GM12872 (cell line): ENCODE measurements around the gene BATF3.

Source experiments
- CTCF ChIP-seq: IDR thresholded peaks from 3 replicates; pipeline ENCODE4 v1.5.1; 2011; ENCODE audit warnings: low read depth, mild to moderate bottlenecking, low read length, moderate library complexity; ENCODE audit not compliant: insufficient read depth

Gene BATF3

GRCh38 chr1:212699625-212700222 lies at the start of gene BATF3:
BATF3 (minus strand) TSS chr1:212699840; CDS start chr1:212699762, 78 bp downstream.
- no peak for TF ChIP-seq CTCF

GRCh38 chr1:212746546-212746945 lies 46.9 kb upstream of the BATF3 start:
- no peak for TF ChIP-seq CTCF

GRCh38 chr1:212745303-212745702 lies 45.7 kb upstream of the BATF3 start:
- TF ChIP-seq CTCF: no peak

- TF ChIP-seq CTCF: no peak
Measured at GRCh38 chr1:212743901-212744475, 44.3 kb upstream of the BATF3 start.

GRCh38 chr1:212738330-212738729 lies 38.7 kb upstream of the BATF3 start:
- no peak for TF ChIP-seq CTCF

- TF ChIP-seq CTCF: no peak
Measured at GRCh38 chr1:212737559-212737958, 37.9 kb upstream of the BATF3 start.

- no peak for TF ChIP-seq CTCF
Measured at GRCh38 chr1:212733109-212733508, 33.5 kb upstream of the BATF3 start.
